OCI-LY1 (cell line): ENCODE results near the gene TLCD3B.

Source experiments
- H2AFZ ChIP-seq: fragments of 200-600 bp; sonication (generic), shearing (Covaris generic); 2 replicates; pipeline ENCODE4 v1.6.0; 2014; ENCODE audit warnings: antibody characterized with exemption, mild to moderate bottlenecking, low read length
- H3F3A ChIP-seq: fragments of 200-600 bp; sonication (generic), shearing (Covaris generic); 2 replicates; pipeline ENCODE4 v1.6.0; 2014; ENCODE audit warnings: mild to moderate bottlenecking, antibody characterized with exemption, low read length, moderate library complexity; ENCODE audit not compliant: insufficient read depth
- H3K27ac ChIP-seq: fragments of 200-600 bp; sonication (generic); 2 replicates; pipeline ENCODE4 v1.5.1; 2014; ENCODE audit warnings: low read length, mixed run types, mild to moderate bottlenecking, low read depth; ENCODE audit not compliant: poor library complexity, severe bottlenecking
- H3K27me3 ChIP-seq: fragments of 200-600 bp; sonication (generic); 2 replicates; pipeline ENCODE4 v1.6.0; 2014; ENCODE audit warnings: antibody characterized with exemption, mild to moderate bottlenecking, low read length, moderate library complexity; ENCODE audit not compliant: insufficient read depth
- H3K36me3 ChIP-seq: fragments of 200-600 bp; sonication (generic); 2 replicates; pipeline ENCODE4 v1.6.1; 2014; ENCODE audit warnings: mild to moderate bottlenecking, antibody characterized with exemption, low read length, moderate library complexity, mixed read lengths; ENCODE audit not compliant: insufficient read depth
- H3K4me1 ChIP-seq: fragments of 200-600 bp; sonication (generic); 2 replicates; pipeline ENCODE4 v1.5.1; 2014; ENCODE audit warnings: mild to moderate bottlenecking, low read length, moderate library complexity; ENCODE audit not compliant: insufficient read depth, severe bottlenecking
- H3K4me2 ChIP-seq: fragments of 200-600 bp; sonication (generic), shearing (Covaris generic); 2 replicates; pipeline ENCODE4 v1.6.1; 2014; ENCODE audit warnings: low read length
- H3K4me3 ChIP-seq: fragments of 200-600 bp; sonication (generic); 2 replicates; pipeline ENCODE4 v1.5.1; 2014; ENCODE audit warnings: low read length, low read depth, mild to moderate bottlenecking, mixed read lengths; ENCODE audit not compliant: poor library complexity, severe bottlenecking
- H3K79me2 ChIP-seq: fragments of 200-600 bp; shearing (Covaris generic); 2 replicates; pipeline ENCODE4 v1.6.1; 2016; ENCODE audit warnings: mixed run types, low read length, mixed read lengths; ENCODE audit not compliant: insufficient read depth
- H3K9ac ChIP-seq: fragments of 200-600 bp; sonication (generic), shearing (Covaris generic); 2 replicates; pipeline ENCODE4 v1.6.1; 2014; ENCODE audit warnings: mild to moderate bottlenecking, low read length, mixed read lengths
- H3K9me2 ChIP-seq: fragments of 200-600 bp; sonication (generic), shearing (Covaris generic); 2 replicates; pipeline ENCODE4 v1.6.1; 2014; ENCODE audit warnings: low read depth, mild to moderate bottlenecking, low read length, mixed read lengths
- H3K9me3 ChIP-seq: fragments of 200-600 bp; shearing (Covaris generic); 2 replicates; pipeline ENCODE4 v1.6.1; 2014; ENCODE audit warnings: low read length, mixed read lengths
- H4K20me1 ChIP-seq: fragments of 200-600 bp; sonication (generic), shearing (Covaris generic); 2 replicates; pipeline ENCODE4 v1.6.0; 2016; ENCODE audit warnings: mild to moderate bottlenecking, low read length; ENCODE audit not compliant: insufficient read depth
- EZH2 ChIP-seq: fragments of 200-600 bp; sonication (generic), shearing (Covaris generic); IDR thresholded peaks from 2 replicates; pipeline ENCODE4 v1.8.0; 2017; ENCODE audit warnings: borderline replicate concordance, mixed run types, mild to moderate bottlenecking, antibody characterized with exemption, low read length, moderate library complexity, mixed read lengths
- TF ChIP-seq, protein P1 (sequence below): fragments of 200-600 bp; sonication (generic), shearing (Covaris generic); IDR thresholded peaks from 2 replicates; pipeline ENCODE4 v1.5.1; 2017; ENCODE audit warnings: mild to moderate bottlenecking, antibody characterized with exemption, low read length, moderate library complexity, mixed read lengths

Gene TLCD3B

DNA sequence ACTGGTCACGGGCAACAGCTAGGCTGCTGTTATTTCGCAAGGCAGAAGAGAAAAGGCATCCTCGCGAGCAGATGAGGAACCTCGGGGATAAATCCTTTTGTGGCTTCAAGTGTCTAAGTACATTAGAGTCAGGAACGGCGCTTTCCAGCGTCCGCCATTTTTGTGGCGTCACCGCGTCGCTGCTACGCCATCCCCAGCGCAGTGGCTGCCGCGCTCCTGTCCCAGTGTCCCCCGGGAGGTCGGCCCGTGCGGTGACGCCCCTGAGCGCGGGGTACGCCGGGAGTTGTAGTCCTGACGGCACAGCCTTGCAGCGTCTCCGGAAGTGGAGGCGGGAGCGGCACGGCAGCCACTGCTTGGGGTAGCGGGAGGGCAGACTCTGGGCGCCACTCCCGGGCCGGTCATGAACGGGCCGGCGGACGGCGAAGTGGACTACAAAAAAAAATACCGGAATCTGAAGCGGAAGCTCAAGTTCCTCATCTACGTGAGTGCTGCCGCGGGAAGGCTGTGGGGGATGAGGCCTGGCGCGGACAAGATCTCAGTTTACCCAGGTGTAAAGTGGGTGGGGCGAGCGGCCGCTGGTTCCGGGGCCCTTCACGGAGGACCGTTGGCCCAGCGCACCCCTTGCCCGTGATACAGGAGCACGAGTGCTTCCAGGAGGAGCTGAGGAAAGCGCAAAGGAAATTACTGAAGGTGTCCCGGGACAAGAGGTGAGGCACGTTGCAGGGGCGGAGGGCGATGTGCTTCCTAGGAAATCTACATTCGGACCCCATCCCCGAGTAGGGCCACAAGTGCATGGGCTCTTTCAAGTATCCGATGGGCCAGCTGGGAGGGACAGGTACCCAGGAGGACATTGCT is 34.9 kb downstream of the TLCD3B start, which contains the start of gene INO80E:
INO80E (plus strand) TSS at position 331 of the 855 bp plus-strand sequence; CDS start at position 401, 70 bp downstream.
- no peaks in the 10 kb centered on the region for H3F3A ChIP-seq
- H3K27ac ChIP-seq, result peak within 1 kb of the TSS; percentile 89
- no peaks in the 10 kb centered on the region for H3K27me3 ChIP-seq
- TF ChIP-seq, protein P1, sequence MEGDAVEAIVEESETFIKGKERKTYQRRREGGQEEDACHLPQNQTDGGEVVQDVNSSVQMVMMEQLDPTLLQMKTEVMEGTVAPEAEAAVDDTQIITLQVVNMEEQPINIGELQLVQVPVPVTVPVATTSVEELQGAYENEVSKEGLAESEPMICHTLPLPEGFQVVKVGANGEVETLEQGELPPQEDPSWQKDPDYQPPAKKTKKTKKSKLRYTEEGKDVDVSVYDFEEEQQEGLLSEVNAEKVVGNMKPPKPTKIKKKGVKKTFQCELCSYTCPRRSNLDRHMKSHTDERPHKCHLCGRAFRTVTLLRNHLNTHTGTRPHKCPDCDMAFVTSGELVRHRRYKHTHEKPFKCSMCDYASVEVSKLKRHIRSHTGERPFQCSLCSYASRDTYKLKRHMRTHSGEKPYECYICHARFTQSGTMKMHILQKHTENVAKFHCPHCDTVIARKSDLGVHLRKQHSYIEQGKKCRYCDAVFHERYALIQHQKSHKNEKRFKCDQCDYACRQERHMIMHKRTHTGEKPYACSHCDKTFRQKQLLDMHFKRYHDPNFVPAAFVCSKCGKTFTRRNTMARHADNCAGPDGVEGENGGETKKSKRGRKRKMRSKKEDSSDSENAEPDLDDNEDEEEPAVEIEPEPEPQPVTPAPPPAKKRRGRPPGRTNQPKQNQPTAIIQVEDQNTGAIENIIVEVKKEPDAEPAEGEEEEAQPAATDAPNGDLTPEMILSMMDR, result no peak
- TF ChIP-seq EZH2, result no peak
- peaks cover 50% of the 10 kb centered on the region for H3K36me3 ChIP-seq
- no peaks in the 10 kb centered on the region for H4K20me1 ChIP-seq
- no peaks in the 10 kb centered on the region for H3K79me2 ChIP-seq
- peaks cover 27% of the 10 kb centered on the region for H3K4me1 ChIP-seq
- peak within 1 kb of the TSS; percentile 84 for H3K9ac ChIP-seq
- no peak within 1 kb of the TSS for H2AFZ ChIP-seq
- H3K9me2 ChIP-seq, result no peaks in the 10 kb centered on the region
- peak within 1 kb of the TSS; percentile 84 for H3K4me3 ChIP-seq
- peak within 1 kb of the TSS; percentile 74 for H3K4me2 ChIP-seq
- no peaks in the 10 kb centered on the region for H3K9me3 ChIP-seq

DNA sequence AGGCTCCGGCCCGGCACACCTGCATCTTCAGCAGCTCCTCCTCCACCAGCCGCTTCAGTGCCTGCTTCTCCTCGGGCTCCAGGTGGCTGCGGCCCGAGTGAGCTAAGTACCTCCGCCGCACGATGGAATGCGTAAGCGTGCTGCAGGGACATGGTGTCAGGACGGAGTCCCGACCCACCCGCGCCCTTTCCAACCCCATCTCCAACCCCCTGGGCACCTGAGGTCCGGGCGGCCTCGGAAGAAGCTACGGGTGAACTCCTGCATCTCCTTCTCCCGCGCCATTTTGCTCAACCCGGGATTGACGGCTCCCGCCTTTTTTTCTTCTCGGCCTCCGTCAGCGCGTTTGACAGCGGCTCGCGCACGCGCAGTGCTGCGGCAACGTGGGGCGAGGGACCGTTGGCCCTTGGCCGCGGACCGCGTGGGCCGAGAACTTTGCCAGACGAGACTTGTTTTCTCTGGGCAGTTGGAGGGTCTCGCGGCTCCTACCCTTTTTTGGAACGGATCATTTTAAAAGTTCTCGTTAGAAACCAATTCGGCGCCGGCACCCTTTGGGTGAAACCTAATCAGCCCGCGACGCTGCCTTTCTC is 35.7 kb downstream of the TLCD3B start, which contains the start of gene HIRIP3:
HIRIP3 (minus strand) TSS at position 294 of the 587 bp plus-strand sequence; CDS start at position 282, 12 bp downstream.
- peak within 1 kb of the TSS; percentile 74 for H3K4me2 ChIP-seq
- H3K9ac ChIP-seq, result peak within 1 kb of the TSS; percentile 84
- H3K9me2 ChIP-seq, result no peaks in the 10 kb centered on the region
- peak within 1 kb of the TSS; percentile 84 for H3K4me3 ChIP-seq
- peaks cover 27% of the 10 kb centered on the region for H3K4me1 ChIP-seq
- no peaks in the 10 kb centered on the region for H3K9me3 ChIP-seq
- peaks cover 53% of the 10 kb centered on the region for H3K36me3 ChIP-seq
- no peak for TF ChIP-seq EZH2
- TF ChIP-seq, protein P1, result no peak
- H2AFZ ChIP-seq, result no peak within 1 kb of the TSS
- H3K79me2 ChIP-seq, result no peaks in the 10 kb centered on the region
- no peaks in the 10 kb centered on the region for H3K27me3 ChIP-seq
- H3F3A ChIP-seq, result no peaks in the 10 kb centered on the region
- peak within 1 kb of the TSS; percentile 89 for H3K27ac ChIP-seq
- H4K20me1 ChIP-seq, result no peaks in the 10 kb centered on the region

DNA sequence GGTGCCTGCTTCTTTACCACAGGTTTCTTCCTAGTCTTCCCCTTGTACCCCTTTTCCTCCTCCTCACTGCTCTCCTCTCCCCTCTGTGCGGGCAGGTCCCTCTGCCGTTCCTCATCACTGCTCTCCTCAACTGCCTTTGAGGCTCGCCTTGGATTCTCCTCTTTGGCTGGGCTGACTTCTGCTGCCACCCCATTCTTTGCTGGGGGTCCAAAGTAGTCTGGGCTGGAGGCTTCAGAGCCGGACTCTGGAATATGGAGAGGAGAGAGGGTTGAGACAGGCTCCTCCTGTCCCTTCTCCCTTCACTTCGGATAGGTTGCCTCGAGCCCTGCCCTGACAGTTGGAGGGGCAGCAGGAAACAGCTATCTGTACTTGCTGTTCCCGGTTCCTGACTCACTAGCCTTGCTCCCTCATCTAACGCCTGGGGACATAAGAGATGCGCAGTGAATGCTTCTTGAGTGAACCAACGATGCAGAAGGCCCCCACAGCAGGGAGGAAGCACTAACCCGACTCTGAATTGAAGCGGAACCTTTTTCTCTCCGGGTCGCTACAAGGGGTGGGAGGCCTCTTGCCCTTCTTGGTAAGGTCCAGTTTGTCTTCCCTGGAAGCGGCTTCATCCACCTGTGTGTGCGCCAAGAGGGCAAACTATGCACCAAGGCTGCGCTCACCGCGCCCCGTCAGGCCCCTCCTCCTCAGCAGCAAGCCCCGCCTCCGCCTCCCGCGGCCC is 36.3 kb downstream of the TLCD3B start:
- Histone ChIP-seq H3K36me3 (peaks cover 57% of the 10 kb centered on the region), H3K4me3 (peak overlapping the region; percentile 84), H3K27me3 (no peaks in the 10 kb centered on the region), H4K20me1 (no peaks in the 10 kb centered on the region), H2AFZ (no peak overlapping the region), H3K79me2 (no peaks in the 10 kb centered on the region), H3F3A (no peaks in the 10 kb centered on the region), H3K9me2 (no peaks in the 10 kb centered on the region), H3K9ac (peak overlapping the region; percentile 84), H3K9me3 (no peaks in the 10 kb centered on the region), H3K4me1 (peaks cover 27% of the 10 kb centered on the region), H3K27ac (peak overlapping the region; percentile 89), H3K4me2 (peak overlapping the region; percentile 74)
- TF ChIP-seq EZH2, result no peak
- TF ChIP-seq, protein P1, result no peak
